SU-DHL-6 (cell line): Measurements from ENCODE around the gene MATK.

ENCODE experiments used
- EZH2phosphoT487 ChIP-seq: fragments of 200-600 bp; sonication (generic), shearing (Covaris generic); conservative IDR thresholded peaks from 2 replicates; pipeline ENCODE4 v1.6.1; 2018; ENCODE audit warnings: mild to moderate bottlenecking, antibody characterized with exemption, low read length, moderate library complexity, mixed read lengths
- TF ChIP-seq, protein P1 (sequence below): fragments of 200-600 bp; sonication (generic); IDR thresholded peaks from one replicate; pipeline ENCODE4 v1.5.1; 2017; ENCODE audit warnings: antibody characterized with exemption, mild to moderate bottlenecking, low read length, moderate library complexity; ENCODE audit not compliant: insufficient read depth, poor library complexity, severe bottlenecking

DNA sequence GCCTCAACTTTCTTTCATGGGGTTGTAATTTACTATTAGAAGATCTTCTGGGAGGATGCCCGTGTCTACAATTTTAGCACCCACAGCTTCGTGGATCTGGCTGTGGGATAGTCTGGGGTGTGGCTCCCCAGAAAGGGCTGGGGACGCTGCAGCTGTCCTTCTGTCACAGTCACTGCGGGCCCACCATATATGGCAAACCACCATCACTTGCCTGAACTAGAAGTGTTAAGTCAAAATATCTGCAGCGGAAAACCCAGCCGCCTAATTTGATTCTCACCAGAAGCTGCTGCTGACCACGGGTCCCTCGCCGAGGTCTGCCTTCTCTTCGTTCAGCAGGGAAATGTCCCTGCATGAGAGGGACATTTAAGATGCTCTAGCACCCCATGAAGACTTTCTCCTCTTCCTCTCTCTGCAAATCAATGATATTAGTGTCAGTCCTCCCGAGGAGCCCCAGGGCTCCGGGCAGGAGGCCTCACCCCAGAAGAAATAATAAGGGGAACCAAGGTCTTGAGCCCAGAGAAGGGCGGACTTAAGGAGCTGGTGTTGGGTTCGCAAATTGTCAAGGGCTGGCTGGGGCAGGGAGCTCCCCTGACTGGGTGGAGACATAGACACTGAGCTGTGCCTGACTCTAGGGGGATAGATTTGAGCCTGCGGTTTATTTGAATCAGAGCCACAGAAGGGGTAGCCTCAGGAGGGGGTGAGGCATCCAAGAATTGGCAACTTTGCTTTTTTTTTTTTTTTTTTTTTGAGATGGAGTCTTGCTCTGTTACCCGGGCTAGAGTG is 3.0 kb upstream of the MATK start:
- TF ChIP-seq, protein P1, sequence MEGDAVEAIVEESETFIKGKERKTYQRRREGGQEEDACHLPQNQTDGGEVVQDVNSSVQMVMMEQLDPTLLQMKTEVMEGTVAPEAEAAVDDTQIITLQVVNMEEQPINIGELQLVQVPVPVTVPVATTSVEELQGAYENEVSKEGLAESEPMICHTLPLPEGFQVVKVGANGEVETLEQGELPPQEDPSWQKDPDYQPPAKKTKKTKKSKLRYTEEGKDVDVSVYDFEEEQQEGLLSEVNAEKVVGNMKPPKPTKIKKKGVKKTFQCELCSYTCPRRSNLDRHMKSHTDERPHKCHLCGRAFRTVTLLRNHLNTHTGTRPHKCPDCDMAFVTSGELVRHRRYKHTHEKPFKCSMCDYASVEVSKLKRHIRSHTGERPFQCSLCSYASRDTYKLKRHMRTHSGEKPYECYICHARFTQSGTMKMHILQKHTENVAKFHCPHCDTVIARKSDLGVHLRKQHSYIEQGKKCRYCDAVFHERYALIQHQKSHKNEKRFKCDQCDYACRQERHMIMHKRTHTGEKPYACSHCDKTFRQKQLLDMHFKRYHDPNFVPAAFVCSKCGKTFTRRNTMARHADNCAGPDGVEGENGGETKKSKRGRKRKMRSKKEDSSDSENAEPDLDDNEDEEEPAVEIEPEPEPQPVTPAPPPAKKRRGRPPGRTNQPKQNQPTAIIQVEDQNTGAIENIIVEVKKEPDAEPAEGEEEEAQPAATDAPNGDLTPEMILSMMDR, result no peak
- no peak for TF ChIP-seq EZH2phosphoT487
